Type B pancreatic cell (in vitro differentiated cells): ENCODE data around the gene FILIP1L. TPM values are rescaled to one million over a fixed set of nuclear protein-coding genes. Genes with fewer than 3 reads are reported as not detected.

Experiments used
- DNase-seq: peaks from one replicate; pipeline ENCODE4 v3.0.0; 2021; ENCODE audit warnings: mixed read lengths; ENCODE audit not compliant: unreplicated experiment; ENCODE audit errors: extremely low spot score
- H3K27ac Mint-ChIP-seq: 2 replicates; pipeline ENCODE4 v1.8.0; 2021; ENCODE audit warnings: mild to moderate bottlenecking, mixed read lengths
- H3K27me3 Mint-ChIP-seq: 2 replicates; pipeline ENCODE4 v1.8.0; 2021; ENCODE audit warnings: mixed read lengths
- H3K36me3 Mint-ChIP-seq: 2 replicates; pipeline ENCODE4 v1.8.0; 2021; ENCODE audit warnings: mixed read lengths
- H3K4me1 Mint-ChIP-seq: one replicate; pipeline ENCODE4 v1.8.0; 2021; ENCODE audit warnings: mixed read lengths; ENCODE audit not compliant: unreplicated experiment
- H3K4me3 Mint-ChIP-seq: 2 replicates; pipeline ENCODE4 v1.8.0; 2021; ENCODE audit warnings: mild to moderate bottlenecking, mixed read lengths
- H3K9me3 Mint-ChIP-seq: 2 replicates; pipeline ENCODE4 v1.8.0; 2021; ENCODE audit warnings: mixed read lengths
- long read RNA-seq: library from polyadenylated mRNA; unstranded; transcript quantifications from one replicate; pipeline ENCODE4 v2.0.0, GENCODE V29; 2020
- total RNA-seq: library from RNA; stranded (reverse); gene quantifications from 2 replicates; pipeline ENCODE4 v1.2.1, GENCODE V29; 2021; ENCODE audit warnings: low replicate concordance
- TF ChIP-seq, protein P1 (sequence below): fragments of 200-600 bp; sonication (generic); conservative IDR thresholded peaks from 2 replicates; pipeline ENCODE4 v1.5.0; 2021; ENCODE audit warnings: antibody characterized with exemption, mild to moderate bottlenecking

The FILIP1L gene
- total RNA-seq = 30.6 and 31.5 TPM in 2 replicates
- long read RNA-seq, transcript FILIP1L-203 (2 exons, 3,280 nt) = major isoform, 73 of 94 reads
- long read RNA-seq, partial matches to known transcripts = 0 of 94 reads
- long read RNA-seq, other reads (novel, unspliced or antisense) = 19 of 94 reads

DNA sequence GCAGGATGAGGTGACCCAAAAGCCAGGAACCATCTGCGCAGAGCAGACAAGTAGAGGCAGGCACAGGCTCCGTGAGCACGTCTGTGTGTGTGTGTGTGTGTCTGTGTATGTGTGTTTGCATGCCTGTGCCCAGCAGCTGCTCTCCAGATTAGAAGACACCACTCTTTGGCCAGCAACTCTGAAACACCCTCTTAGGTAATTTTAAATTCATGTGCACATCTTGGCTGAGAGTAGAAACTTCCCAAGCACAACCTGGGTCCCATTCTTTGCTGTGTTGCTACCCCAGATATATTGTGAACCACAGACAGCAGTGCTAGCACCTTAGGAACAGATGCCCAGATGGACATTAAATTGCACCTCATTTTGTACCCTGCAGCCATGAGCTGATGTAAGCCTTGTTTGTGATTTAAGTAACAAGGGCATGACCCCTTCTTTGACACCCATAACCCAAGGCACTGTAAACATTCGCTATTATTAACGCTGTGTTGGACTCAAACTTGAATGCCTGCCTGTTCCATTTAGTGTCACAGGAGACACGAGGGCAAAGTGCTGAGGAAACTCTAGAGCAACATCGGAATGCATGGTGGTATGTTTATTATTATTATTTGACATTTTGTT, at the start of gene FILIP1L:
TSS of gene FILIP1L (minus strand) at position 89 of the 618 bp plus-strand sequence.
- H3K9me3 Mint-ChIP-seq = no peaks in the 10 kb centered on the region
- H3K4me3 Mint-ChIP-seq = no peak within 1 kb of the TSS
- H3K27me3 Mint-ChIP-seq = no peaks in the 10 kb centered on the region
- DNase-seq = no peak
- H3K27ac Mint-ChIP-seq = no peak within 1 kb of the TSS
- no peaks in the 10 kb centered on the region for H3K4me1 Mint-ChIP-seq
- H3K36me3 Mint-ChIP-seq = no peaks in the 10 kb centered on the region
- TF ChIP-seq, protein P1, sequence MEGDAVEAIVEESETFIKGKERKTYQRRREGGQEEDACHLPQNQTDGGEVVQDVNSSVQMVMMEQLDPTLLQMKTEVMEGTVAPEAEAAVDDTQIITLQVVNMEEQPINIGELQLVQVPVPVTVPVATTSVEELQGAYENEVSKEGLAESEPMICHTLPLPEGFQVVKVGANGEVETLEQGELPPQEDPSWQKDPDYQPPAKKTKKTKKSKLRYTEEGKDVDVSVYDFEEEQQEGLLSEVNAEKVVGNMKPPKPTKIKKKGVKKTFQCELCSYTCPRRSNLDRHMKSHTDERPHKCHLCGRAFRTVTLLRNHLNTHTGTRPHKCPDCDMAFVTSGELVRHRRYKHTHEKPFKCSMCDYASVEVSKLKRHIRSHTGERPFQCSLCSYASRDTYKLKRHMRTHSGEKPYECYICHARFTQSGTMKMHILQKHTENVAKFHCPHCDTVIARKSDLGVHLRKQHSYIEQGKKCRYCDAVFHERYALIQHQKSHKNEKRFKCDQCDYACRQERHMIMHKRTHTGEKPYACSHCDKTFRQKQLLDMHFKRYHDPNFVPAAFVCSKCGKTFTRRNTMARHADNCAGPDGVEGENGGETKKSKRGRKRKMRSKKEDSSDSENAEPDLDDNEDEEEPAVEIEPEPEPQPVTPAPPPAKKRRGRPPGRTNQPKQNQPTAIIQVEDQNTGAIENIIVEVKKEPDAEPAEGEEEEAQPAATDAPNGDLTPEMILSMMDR = no peak

DNA sequence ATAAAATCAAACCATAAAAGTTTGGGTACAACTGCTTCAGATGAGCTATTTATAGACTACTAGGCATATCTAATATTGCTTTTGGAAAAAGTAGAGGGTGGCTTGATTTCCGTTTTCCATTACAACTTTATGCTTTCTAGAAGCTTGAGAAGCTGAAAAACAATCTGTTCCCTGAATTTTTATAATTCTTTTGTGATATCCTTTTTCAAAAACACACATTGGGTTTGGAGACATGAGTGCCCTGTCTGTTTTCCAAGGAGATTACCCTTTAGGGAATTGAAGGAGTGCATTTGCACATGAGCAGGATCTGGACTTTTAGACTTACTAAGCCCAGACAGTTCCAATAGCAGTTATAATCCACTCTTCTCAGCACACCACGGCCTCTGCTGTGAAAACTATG, 49.5 kb upstream of the FILIP1L start:
- no peaks in the 10 kb centered on the region for H3K9me3 Mint-ChIP-seq
- H3K4me1 Mint-ChIP-seq = peaks cover 15% of the 10 kb centered on the region
- TF ChIP-seq, protein P1 = no peak
- H3K36me3 Mint-ChIP-seq = no peaks in the 10 kb centered on the region
- no peak overlapping the region for H3K27ac Mint-ChIP-seq
- H3K27me3 Mint-ChIP-seq = no peaks in the 10 kb centered on the region
- H3K4me3 Mint-ChIP-seq = no peak overlapping the region
- DNase-seq = no peak

DNA sequence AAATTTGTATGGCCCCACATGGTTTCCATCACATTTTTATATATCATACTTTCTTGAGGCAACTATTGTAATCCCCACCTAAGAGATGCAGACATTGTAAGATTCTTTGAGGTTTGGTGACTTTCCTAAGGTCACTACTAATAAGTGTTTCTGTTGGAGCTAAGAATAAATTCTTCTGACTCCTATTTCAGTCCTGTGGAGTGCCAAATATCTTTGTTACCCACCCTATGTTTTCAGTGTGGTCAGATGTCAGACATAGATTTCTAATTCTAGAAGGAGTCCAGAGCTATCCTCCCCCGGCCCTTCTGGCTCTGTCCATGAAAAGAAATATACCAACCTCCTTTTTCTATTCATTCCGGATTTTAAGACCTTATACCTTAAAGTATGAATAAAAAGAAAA, 46.2 kb upstream of the FILIP1L start:
- H3K9me3 Mint-ChIP-seq = peaks cover 8% of the 10 kb centered on the region
- DNase-seq = no peak
- peaks cover 22% of the 10 kb centered on the region for H3K4me1 Mint-ChIP-seq
- TF ChIP-seq, protein P1 = no peak
- no peak overlapping the region for H3K27ac Mint-ChIP-seq
- H3K4me3 Mint-ChIP-seq = no peak overlapping the region
- no peaks in the 10 kb centered on the region for H3K27me3 Mint-ChIP-seq
- peaks cover 8% of the 10 kb centered on the region for H3K36me3 Mint-ChIP-seq

DNA sequence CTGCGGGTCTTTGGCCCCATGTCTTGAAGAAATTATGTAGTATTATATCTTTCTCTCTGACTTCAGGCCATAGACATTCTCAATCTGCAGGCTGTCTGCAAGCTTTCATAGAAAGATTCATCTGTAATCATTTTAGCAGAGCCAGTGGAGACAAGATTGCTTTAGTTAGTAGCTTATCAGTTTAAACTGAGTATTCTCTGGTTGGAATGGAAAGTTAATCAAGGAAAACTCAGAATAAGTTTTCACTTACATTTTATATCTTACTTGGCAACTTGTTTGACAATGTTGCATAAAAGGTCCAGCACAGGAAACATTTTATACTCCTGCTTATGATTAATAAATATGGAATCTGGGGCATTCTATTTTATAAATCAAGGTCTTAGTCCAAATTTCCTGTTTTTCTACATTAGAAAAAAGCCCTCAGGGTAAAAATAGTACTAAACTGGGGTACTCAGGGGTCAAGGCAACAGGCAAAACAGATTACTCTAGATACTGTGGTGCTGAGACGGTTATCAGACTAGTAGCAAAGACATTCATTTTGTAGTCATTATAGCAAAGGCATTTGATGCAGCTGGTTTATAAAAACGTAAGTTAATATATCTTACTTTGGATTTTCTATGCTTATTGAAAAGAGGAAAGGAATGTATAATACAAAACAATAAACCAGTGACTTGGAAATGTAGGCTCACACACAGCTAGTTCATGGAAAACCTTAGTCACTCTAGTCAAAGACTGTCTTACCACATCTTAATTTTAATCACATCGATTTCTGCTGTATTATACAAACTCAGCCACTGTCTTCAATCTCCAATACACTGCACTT, 45.2 kb upstream of the FILIP1L start:
- DNase-seq = no peak
- peaks cover 16% of the 10 kb centered on the region for H3K36me3 Mint-ChIP-seq
- no peak overlapping the region for H3K27ac Mint-ChIP-seq
- no peaks in the 10 kb centered on the region for H3K27me3 Mint-ChIP-seq
- TF ChIP-seq, protein P1 = no peak
- peaks cover 15% of the 10 kb centered on the region for H3K9me3 Mint-ChIP-seq
- peaks cover 22% of the 10 kb centered on the region for H3K4me1 Mint-ChIP-seq
- H3K4me3 Mint-ChIP-seq = no peak overlapping the region

DNA sequence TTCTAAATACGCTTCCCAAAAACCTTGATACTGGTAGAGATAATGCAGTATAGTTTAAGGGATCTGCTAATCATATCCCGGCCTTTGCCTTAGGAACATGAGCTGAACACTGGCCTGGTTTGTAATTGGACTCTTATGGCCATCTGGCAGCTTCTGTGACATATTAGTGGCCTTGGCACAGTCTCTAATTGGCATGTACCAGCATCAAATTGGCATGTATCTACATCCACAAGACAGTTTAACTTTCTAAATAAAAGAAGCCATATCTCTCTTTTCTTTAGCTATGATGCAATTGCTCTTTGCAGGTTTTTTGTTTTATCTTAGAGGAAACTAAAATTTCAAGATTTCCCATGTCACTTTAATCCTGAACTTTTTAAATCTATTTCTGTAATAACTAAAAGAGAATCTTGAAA, 44.6 kb upstream of the FILIP1L start:
- no peak overlapping the region for H3K4me3 Mint-ChIP-seq
- H3K4me1 Mint-ChIP-seq = peaks cover 22% of the 10 kb centered on the region
- no peak for DNase-seq
- TF ChIP-seq, protein P1 = no peak
- H3K36me3 Mint-ChIP-seq = peaks cover 16% of the 10 kb centered on the region
- H3K27ac Mint-ChIP-seq = no peak overlapping the region
- H3K27me3 Mint-ChIP-seq = no peaks in the 10 kb centered on the region
- peaks cover 15% of the 10 kb centered on the region for H3K9me3 Mint-ChIP-seq
